ENCODE results near the gene PEAR1. TPM values are rescaled to one million over a fixed set of nuclear protein-coding genes. Genes with fewer than 3 reads are reported as not detected.

PEAR1 gene
- total RNA-seq, 1 experiment from 2014 or later = 10.8 TPM

GRCh38 chr1:156881101-156881500 lies 12.4 kb upstream of the PEAR1 start:
- TF ChIP-seq ZFX (IDR thresholded peaks at IDR 0.05) (no peak), POLR2A (IDR thresholded peaks at IDR 0.05; ENCODE audit: borderline replicate concordance, extremely low read depth, insufficient read depth, insufficient read length) (no peak), SP1 (IDR thresholded peaks at IDR 0.05; ENCODE audit: low read depth) (no peak), CEBPB (IDR thresholded peaks at IDR 0.05; ENCODE audit: low read depth) (no peak), RAD21 (IDR thresholded peaks at IDR 0.05; ENCODE audit: low read depth) (no peak), TCF7L2 (IDR thresholded peaks at IDR 0.05; ENCODE audit: borderline replicate concordance, extremely low read depth, insufficient read depth, insufficient read length) (no peak), CBX3 (IDR thresholded peaks at IDR 0.05; ENCODE audit: low read depth) (no peak), SIN3A (IDR thresholded peaks at IDR 0.05; ENCODE audit: low read depth) (no peak), ELF1 (IDR thresholded peaks at IDR 0.05; ENCODE audit: borderline replicate concordance, low read depth) (no peak), MAX (IDR thresholded peaks at IDR 0.05) (no peak), EGR1 (IDR thresholded peaks at IDR 0.05; ENCODE audit: low read depth) (no peak), POLR2AphosphoS5 (IDR thresholded peaks at IDR 0.05; ENCODE audit: low read depth, low read length) (no peak), JUND (IDR thresholded peaks at IDR 0.05) (no peak), CTCF (IDR thresholded peaks at IDR 0.05 in 2 of 3, conservative IDR thresholded peaks at IDR 0.05 in 1 of 3; ENCODE audit: borderline replicate concordance in 1 of 3, insufficient read depth in 1 of 3, low read depth in 2 of 3, low read length in 2 of 3) (no peak), EZH2 (IDR thresholded peaks at IDR 0.05) (no peak)
- TF ChIP-seq, protein P1, sequence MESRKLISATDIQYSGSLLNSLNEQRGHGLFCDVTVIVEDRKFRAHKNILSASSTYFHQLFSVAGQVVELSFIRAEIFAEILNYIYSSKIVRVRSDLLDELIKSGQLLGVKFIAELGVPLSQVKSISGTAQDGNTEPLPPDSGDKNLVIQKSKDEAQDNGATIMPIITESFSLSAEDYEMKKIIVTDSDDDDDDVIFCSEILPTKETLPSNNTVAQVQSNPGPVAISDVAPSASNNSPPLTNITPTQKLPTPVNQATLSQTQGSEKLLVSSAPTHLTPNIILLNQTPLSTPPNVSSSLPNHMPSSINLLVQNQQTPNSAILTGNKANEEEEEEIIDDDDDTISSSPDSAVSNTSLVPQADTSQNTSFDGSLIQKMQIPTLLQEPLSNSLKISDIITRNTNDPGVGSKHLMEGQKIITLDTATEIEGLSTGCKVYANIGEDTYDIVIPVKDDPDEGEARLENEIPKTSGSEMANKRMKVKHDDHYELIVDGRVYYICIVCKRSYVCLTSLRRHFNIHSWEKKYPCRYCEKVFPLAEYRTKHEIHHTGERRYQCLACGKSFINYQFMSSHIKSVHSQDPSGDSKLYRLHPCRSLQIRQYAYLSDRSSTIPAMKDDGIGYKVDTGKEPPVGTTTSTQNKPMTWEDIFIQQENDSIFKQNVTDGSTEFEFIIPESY (IDR thresholded peaks at IDR 0.05; ENCODE audit: extremely low read depth, insufficient replicate concordance, low read length) = no peak
- TF ChIP-seq, protein P2, sequence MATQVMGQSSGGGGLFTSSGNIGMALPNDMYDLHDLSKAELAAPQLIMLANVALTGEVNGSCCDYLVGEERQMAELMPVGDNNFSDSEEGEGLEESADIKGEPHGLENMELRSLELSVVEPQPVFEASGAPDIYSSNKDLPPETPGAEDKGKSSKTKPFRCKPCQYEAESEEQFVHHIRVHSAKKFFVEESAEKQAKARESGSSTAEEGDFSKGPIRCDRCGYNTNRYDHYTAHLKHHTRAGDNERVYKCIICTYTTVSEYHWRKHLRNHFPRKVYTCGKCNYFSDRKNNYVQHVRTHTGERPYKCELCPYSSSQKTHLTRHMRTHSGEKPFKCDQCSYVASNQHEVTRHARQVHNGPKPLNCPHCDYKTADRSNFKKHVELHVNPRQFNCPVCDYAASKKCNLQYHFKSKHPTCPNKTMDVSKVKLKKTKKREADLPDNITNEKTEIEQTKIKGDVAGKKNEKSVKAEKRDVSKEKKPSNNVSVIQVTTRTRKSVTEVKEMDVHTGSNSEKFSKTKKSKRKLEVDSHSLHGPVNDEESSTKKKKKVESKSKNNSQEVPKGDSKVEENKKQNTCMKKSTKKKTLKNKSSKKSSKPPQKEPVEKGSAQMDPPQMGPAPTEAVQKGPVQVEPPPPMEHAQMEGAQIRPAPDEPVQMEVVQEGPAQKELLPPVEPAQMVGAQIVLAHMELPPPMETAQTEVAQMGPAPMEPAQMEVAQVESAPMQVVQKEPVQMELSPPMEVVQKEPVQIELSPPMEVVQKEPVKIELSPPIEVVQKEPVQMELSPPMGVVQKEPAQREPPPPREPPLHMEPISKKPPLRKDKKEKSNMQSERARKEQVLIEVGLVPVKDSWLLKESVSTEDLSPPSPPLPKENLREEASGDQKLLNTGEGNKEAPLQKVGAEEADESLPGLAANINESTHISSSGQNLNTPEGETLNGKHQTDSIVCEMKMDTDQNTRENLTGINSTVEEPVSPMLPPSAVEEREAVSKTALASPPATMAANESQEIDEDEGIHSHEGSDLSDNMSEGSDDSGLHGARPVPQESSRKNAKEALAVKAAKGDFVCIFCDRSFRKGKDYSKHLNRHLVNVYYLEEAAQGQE (IDR thresholded peaks at IDR 0.05; ENCODE audit: low read depth) = no peak
- TF ChIP-seq, protein P3, sequence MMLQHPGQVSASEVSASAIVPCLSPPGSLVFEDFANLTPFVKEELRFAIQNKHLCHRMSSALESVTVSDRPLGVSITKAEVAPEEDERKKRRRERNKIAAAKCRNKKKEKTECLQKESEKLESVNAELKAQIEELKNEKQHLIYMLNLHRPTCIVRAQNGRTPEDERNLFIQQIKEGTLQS (IDR thresholded peaks at IDR 0.05) = no peak
- intact Hi-C loops (cut with micrococcal nuclease) = no loop called here
- CTCF ChIA-PET = interaction anchor here (1.2 kb wide), 1 partner anchor 47 kb away, joined by 3 read pairs; no protein-coding TSS in a partner anchor
- ATAC-seq (no peak), DNase-seq (ENCODE audit: low read depth, low spot score) (no peak)
- peaks cover 0 to 7% of the 10 kb centered on the region in 2 experiments; a peak in 1 of 4 replicates for H3K4me1 ChIP-seq (ENCODE audit: control insufficient read depth in 1 of 2, insufficient read depth in 2 of 2, low read length in 2 of 2)
- BruUV-seq (replicated peaks) = no TSS peak
- no peak overlapping the region for H3K4me2 ChIP-seq (ENCODE audit: low read length)
- 0 out of 2 replicates have a peak, but pooled peaks cover 3% of the 10 kb centered on the region for H3K27me3 ChIP-seq (ENCODE audit: insufficient read depth, low read length)
- no peaks in the 10 kb centered on the region for H3K9me3 ChIP-seq (ENCODE audit: control insufficient read depth in 1 of 2, insufficient read depth in 1 of 2, low read depth in 1 of 2, low read length in 2 of 2)
- H4K20me1 ChIP-seq (ENCODE audit: insufficient read depth) = no peaks in the 10 kb centered on the region
- H3K4me3 ChIP-seq (replicated peaks in 1 of 2; ENCODE audit: low read depth in 1 of 2, low read length in 2 of 2) = no peak overlapping the region
- H2AFZ ChIP-seq (ENCODE audit: low read depth, low read length, poor library complexity, severe bottlenecking) = no peak overlapping the region
- H3K79me2 ChIP-seq (ENCODE audit: insufficient read depth, low read length) = no peaks in the 10 kb centered on the region
- H3K36me3 ChIP-seq (ENCODE audit: control insufficient read depth in 1 of 2, insufficient read depth in 2 of 2, low read length in 2 of 2) = no peaks in the 10 kb centered on the region
- POLR2A ChIA-PET = no interaction called here
- RAD21 ChIA-PET (ENCODE audit: low non-redundant PET in 1 of 2, low total read pairs in 2 of 2, uncharacterized antibody in 2 of 2, unreplicated experiment in 2 of 2) = no interaction called here
- H3K9ac ChIP-seq (ENCODE audit: low read length) = no peak overlapping the region
- H3K9me2 ChIP-seq (ENCODE audit: insufficient read depth) = no peaks in the 10 kb centered on the region
- no peak overlapping the region for H3K27ac ChIP-seq (ENCODE audit: low read depth, low read length)
